HL-60 (cell line): Measurements from ENCODE around the gene MALT1.
"Not testable (repeated sequence)": the region's sequence is repeated elsewhere in the genome, so short reads cannot be mapped to it uniquely, and the experiment has no call there.

Source experiments
- DNase-seq, 2 experiments: peaks; one replicate each; pipeline ENCODE4 v3.0.0-alpha.2; 2010 to 2020; ENCODE audit warnings: low read depth in 1 of 2, low spot score in 1 of 2
- H3K27ac ChIP-seq: fragments of 250-450 bp; sonication (Bioruptor Pico); replicated peaks from 2 replicates; pipeline ENCODE4 v1.5.1; 2020; ENCODE audit warnings: mild to moderate bottlenecking, moderate library complexity
- H3K27me3 ChIP-seq: fragments of 250-450 bp; sonication (Bioruptor Pico); 2 replicates; pipeline ENCODE4 v1.5.1; 2021; ENCODE audit warnings: mild to moderate bottlenecking, moderate library complexity; ENCODE audit not compliant: insufficient read depth, poor library complexity, severe bottlenecking
- H3K4me3 ChIP-seq: replicated peaks from 2 replicates; pipeline ENCODE4 v1.5.1; 2011; ENCODE audit warnings: mild to moderate bottlenecking, control low read depth, low read length; ENCODE audit not compliant: insufficient read depth
- CTCF ChIP-seq: IDR thresholded peaks from one replicate; pipeline ENCODE4 v1.5.1; 2011; ENCODE audit warnings: low read length, control low read depth, inconsistent platforms; ENCODE audit not compliant: insufficient read depth
- GABPA ChIP-seq: IDR thresholded peaks from 2 replicates; pipeline ENCODE4 v1.6.1; 2012; ENCODE audit warnings: low read depth
- POLR2AphosphoS5 ChIP-seq: IDR thresholded peaks from 2 replicates; pipeline ENCODE4 v1.6.1; 2012; ENCODE audit warnings: low read depth
- REST ChIP-seq: IDR thresholded peaks from 2 replicates; pipeline ENCODE4 v1.6.1; 2012; ENCODE audit warnings: low read depth; ENCODE audit not compliant: insufficient replicate concordance
- SPI1 ChIP-seq: IDR thresholded peaks from 2 replicates; pipeline ENCODE4 v1.6.1; 2012; ENCODE audit warnings: low read depth, mild to moderate bottlenecking, borderline replicate concordance

The MALT1 gene

GRCh38 chr18:58769321-58769720 lies 98.1 kb downstream of the MALT1 start:
- peaks cover 15% of the 10 kb centered on the region for H3K27me3 ChIP-seq
- H3K4me3 ChIP-seq: no peak overlapping the region
- DNase-seq: no peak
- TF ChIP-seq SPI1: no peak
- no peak for TF ChIP-seq GABPA
- no peak for TF ChIP-seq REST
- no peak for TF ChIP-seq CTCF
- no peak for TF ChIP-seq POLR2AphosphoS5
- no peak overlapping the region for H3K27ac ChIP-seq

GRCh38 chr18:58770601-58771000 lies 99.3 kb downstream of the MALT1 start:
- H3K4me3 ChIP-seq: no peak overlapping the region
- TF ChIP-seq POLR2AphosphoS5 (no peak), CTCF (no peak), REST (no peak), GABPA (no peak), SPI1 (no peak)
- no peak overlapping the region for H3K27ac ChIP-seq
- no peak for DNase-seq
- H3K27me3 ChIP-seq: peaks cover 12% of the 10 kb centered on the region

- no peak for DNase-seq
- peaks cover 10% of the 10 kb centered on the region for H3K27me3 ChIP-seq
- TF ChIP-seq REST: no peak
- TF ChIP-seq SPI1: no peak
- no peak overlapping the region for H3K27ac ChIP-seq
- no peak overlapping the region for H3K4me3 ChIP-seq
Observed at GRCh38 chr18:58772161-58772560, 100.9 kb downstream of the MALT1 start.

- H3K27ac ChIP-seq: no peak overlapping the region
- no peak for DNase-seq
- no peak overlapping the region for H3K4me3 ChIP-seq
- H3K27me3 ChIP-seq: no peaks in the 10 kb centered on the region
- no peak for TF ChIP-seq REST
- no peak for TF ChIP-seq POLR2AphosphoS5
- no peak for TF ChIP-seq GABPA
- TF ChIP-seq CTCF: no peak
- TF ChIP-seq SPI1: no peak
Observed at GRCh38 chr18:58776084-58776483, 104.8 kb downstream of the MALT1 start.

- H3K27me3 ChIP-seq, DNase-seq, H3K4me3 ChIP-seq, H3K27ac ChIP-seq: not testable (repeated sequence)
Observed at GRCh38 chr18:58776541-58776940, 105.3 kb downstream of the MALT1 start.
